GM12865 (cell line): ENCODE measurements around the gene PDE7B.

Source experiments
- DNase-seq: peaks from one replicate; pipeline ENCODE4 v3.0.0; 2010; ENCODE audit warnings: low read depth
- H3K4me3 ChIP-seq: 2 replicates; pipeline ENCODE4 v1.5.1; 2011; ENCODE audit warnings: mild to moderate bottlenecking, low read depth, low read length, control low read depth
- CTCF ChIP-seq: IDR thresholded peaks from 2 replicates; pipeline ENCODE4 v1.5.1; 2011; ENCODE audit warnings: low read length, control low read depth, low read depth, inconsistent platforms; ENCODE audit not compliant: insufficient read depth; ENCODE audit errors: missing control alignments

PDE7B gene

DNA sequence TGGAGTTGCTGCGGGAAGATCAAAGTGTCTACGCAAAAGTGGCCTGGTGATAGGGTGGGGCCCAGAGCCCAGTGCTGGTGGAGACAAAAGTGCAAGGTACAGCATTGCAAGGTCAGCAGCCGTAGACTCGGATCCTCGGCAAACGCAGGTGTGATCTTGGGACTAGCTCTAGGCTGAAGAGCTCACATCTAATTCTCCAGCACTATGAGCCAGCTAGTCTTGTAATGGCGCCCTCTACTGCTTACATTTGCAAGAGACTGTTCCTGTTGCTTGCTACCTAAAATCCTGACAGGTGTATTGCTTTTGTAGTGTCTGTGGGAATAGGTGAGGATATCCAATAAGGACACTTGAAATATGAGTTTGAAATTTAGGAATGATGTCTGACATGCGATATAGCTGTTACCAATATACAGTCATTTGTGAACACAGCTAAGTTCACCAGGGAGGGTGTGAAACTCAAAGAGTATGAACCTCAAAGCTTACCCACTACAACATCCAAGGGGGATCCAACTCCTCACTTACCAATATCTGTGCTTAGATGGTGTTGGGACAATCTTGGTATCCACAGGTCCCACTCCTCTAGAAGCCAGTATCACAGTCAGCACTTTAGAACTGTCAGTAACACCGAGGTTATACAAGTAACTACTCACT is 58.4 kb downstream of the PDE7B start:
- peak; percentile 77 for TF ChIP-seq CTCF
- no peak overlapping the region for H3K4me3 ChIP-seq
- DNase-seq: peak; percentile 82

DNA sequence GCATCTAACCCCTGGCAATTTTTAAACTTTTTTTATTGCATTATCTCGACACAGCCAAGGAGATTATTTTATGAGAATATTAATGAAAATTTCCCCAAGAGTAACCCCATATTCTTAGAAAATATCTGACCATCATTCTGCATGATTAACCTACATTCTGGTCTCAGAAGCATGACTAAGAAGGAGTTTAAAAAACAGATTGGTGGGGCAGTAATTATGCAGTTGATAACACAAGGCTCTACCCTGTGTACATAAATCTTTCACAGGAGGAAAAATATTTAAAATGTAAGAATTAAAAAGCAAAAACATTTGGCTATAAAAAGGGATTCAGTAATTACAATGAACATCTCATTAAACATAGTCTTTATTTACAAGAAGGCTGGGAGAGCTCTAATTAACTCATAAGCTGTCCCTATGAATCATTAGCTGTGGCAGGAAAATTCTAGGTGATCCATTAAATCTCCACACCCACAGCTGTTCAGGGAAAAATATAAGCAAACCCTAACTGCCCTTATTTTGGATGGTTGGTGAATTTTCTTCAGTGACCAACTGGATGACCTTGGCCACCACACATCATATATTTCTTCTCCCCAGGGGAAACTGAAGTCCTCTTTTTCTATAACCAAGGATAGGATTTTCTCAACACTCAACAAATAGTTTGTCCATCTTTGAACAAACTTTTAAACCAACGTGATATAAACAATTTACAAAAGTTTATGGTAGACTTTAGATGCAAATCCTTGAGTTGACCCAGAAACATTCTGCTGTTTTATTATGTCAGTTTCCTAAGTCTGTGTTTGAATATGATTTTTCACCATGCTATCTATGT is 59.5 kb downstream of the PDE7B start:
- no peak for TF ChIP-seq CTCF
- no peak for DNase-seq
- no peak overlapping the region for H3K4me3 ChIP-seq

- no peak for TF ChIP-seq CTCF
- no peak overlapping the region for H3K4me3 ChIP-seq
- no peak for DNase-seq
These were observed 62.3 kb downstream of the PDE7B start for GRCh38 chr6:135913785-135914184.

GRCh38 chr6:135919026-135919425 is 67.5 kb downstream of the PDE7B start:
- no peak overlapping the region for H3K4me3 ChIP-seq
- no peak for DNase-seq
- no peak for TF ChIP-seq CTCF

DNA sequence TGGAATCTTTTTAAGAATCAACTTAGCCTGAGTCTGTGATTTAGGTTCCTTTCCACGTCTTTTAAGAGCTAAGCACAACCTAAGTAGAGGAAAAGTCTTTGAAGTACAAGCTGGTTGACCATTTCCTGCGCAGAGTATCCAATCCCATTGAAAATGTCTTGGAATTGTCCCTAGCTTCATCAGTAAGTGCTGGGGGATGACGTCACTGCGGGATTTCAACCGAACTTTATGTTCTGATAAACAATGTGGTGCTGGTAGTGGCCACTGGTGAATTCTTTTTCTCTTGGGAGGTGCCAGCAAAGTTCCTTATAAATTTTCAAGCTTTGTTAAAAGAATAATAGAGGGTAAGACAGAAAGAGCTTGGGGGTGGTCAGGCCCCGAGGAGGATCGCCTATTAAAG is 69.2 kb downstream of the PDE7B start:
- no peak for DNase-seq
- no peak for TF ChIP-seq CTCF
- H3K4me3 ChIP-seq: no peak overlapping the region

GRCh38 chr6:135921188-135921587 is 69.7 kb downstream of the PDE7B start:
- DNase-seq: no peak
- H3K4me3 ChIP-seq: no peak overlapping the region
- TF ChIP-seq CTCF: no peak
